Spinal cord (tissue), 10 donors: ENCODE data around the gene CD7. TPM values are rescaled to one million over a fixed set of nuclear protein-coding genes. Genes with fewer than 3 reads are reported as not detected.

Experiments used
- DNase-seq, 6 donors: peaks; one replicate each; pipeline versions ENCODE4 v3.0.0 to v3.0.0-alpha.2; 2013 to 2015; ENCODE audit warnings: low spot score in 6 of 6, low read depth in 4 of 6
- H3K27ac ChIP-seq: one replicate; pipeline ENCODE4 v1.5.1; 2013; ENCODE audit warnings: low read depth, low read length, control low read depth
- H3K27me3 ChIP-seq: one replicate; pipeline ENCODE4 v1.6.1; 2013; ENCODE audit warnings: low read length; ENCODE audit not compliant: control insufficient read depth, insufficient read depth
- H3K36me3 ChIP-seq: one replicate; pipeline ENCODE4 v1.6.1; 2013; ENCODE audit warnings: low read length; ENCODE audit not compliant: control insufficient read depth, insufficient read depth
- H3K4me1 ChIP-seq: one replicate; pipeline ENCODE4 v1.6.1; 2013; ENCODE audit warnings: low read length; ENCODE audit not compliant: control insufficient read depth, insufficient read depth
- H3K4me3 ChIP-seq: one replicate; pipeline ENCODE4 v1.5.1; 2013; ENCODE audit warnings: low read depth, low read length, control low read depth
- H3K9me3 ChIP-seq: one replicate; pipeline ENCODE4 v1.6.1; 2013; ENCODE audit warnings: low read length; ENCODE audit not compliant: control insufficient read depth, insufficient read depth
- WGBS: methylation state at CpG from one replicate; pipeline ENCODE4 v1.1.5; 2013; ENCODE audit warnings: missing lambda C conversion rate; ENCODE audit not compliant: insufficient coverage; 5-methylcytosine and 5-hydroxymethylcytosine counted together
- polyA plus RNA-seq, 2 donors: library from polyadenylated mRNA; unstranded; fragments of 120-200 nt; gene quantifications; one replicate each; pipeline ENCODE4 v1.2.1, GENCODE V29; 2013; ENCODE audit not compliant: insufficient read length in 2 of 2
- total RNA-seq, 2 donors: library from RNA; depleted of rRNA in 1 of 2; stranded (reverse); fragments of 120-200 nt in 1 of 2; fragments of >200 nt in 1 of 2; gene quantifications; one replicate each; pipeline versions ENCODE4 v1.2.3 to v1.2.4, GENCODE V29; 2013 to 2014
- donor health status: healthy.

The CD7 gene
- total and polyA plus RNA-seq, 4 donors, result 0.33 to 0.42 (median 0.41) TPM; not detected in 1

DNA sequence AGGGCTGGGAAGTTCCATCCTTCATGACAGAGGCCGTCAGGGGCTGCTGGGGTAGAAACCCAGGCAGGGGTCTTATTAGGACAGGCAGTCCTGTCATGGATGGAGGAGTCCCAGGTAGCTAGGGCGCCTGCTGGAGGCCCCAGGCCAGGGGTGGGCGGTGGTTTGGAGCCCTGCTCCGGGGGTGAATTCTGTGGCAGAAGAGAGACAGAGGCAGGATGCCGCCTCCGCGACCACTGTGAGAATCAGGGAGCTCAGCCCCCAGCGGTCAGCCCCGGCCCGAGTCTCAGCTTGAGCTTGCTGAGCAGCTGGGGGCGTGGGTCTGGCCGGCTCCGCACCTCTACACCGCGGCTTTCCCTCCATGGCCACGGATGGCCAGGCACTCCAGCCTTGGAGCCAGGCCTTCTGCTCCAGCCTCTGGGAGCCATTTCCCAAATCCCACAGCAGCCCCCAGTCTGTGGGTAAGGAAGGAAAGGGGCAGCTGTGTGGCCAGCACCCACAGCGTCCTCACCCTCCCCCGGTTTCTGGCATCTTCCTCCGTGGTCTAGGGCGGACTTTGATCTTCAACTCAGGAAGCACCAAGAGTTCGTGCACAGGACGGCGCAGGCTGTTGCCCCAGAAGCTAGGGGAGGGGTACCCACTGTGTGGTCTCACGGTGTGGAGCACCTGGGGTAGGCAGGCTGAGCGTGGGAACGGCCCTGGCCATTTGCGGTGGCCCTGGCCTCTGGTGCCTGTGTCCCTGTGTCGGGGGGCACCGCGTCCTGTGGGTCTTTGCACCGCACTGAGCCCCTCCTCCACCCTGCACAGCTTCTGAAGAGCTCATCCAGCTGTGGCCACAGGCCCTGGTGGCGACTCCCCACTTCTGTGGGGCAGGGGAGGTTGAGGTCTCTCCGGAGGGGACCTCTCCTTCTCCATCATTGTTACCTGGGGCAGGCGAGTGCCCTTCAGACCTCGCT lies 14.1 kb downstream of the CD7 start:
- WGBS, result 82% methylated on average over 30 of the region's 35 CpGs
- no peak overlapping the region for H3K4me3 ChIP-seq
- H3K4me1 ChIP-seq, result peaks cover 21% of the 10 kb centered on the region
- H3K27me3 ChIP-seq, result no peaks in the 10 kb centered on the region
- no peak for DNase-seq
- no peaks in the 10 kb centered on the region for H3K36me3 ChIP-seq
- no peak overlapping the region for H3K27ac ChIP-seq
- H3K9me3 ChIP-seq, result no peaks in the 10 kb centered on the region

DNA sequence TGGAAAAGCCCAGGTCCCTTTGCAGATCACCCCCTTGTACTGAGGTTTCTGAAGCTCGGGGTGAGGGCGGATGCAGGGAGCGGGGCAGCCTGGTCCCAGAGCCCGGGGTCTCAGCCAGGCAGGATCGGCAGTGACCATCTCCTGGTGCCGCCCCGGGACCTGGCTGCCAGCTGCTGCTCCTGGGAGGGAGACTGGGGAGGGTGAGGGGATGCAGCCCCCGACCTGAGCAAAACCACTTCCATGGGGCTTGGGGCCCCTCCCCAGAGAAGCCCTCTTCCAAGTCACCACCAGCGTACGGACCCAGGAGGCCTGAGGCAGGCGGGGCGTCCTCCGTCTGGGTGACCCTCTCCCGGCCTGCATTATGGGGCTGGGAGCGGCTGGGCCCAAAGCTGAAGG lies 14.8 kb downstream of the CD7 start:
- Histone ChIP-seq H3K4me1 (peaks cover 28% of the 10 kb centered on the region), H3K27ac (no peak overlapping the region), H3K4me3 (no peak overlapping the region), H3K9me3 (no peaks in the 10 kb centered on the region), H3K36me3 (no peaks in the 10 kb centered on the region), H3K27me3 (no peaks in the 10 kb centered on the region)
- 95% methylated on average over 14 of the region's 15 CpGs for WGBS
- no peak for DNase-seq

DNA sequence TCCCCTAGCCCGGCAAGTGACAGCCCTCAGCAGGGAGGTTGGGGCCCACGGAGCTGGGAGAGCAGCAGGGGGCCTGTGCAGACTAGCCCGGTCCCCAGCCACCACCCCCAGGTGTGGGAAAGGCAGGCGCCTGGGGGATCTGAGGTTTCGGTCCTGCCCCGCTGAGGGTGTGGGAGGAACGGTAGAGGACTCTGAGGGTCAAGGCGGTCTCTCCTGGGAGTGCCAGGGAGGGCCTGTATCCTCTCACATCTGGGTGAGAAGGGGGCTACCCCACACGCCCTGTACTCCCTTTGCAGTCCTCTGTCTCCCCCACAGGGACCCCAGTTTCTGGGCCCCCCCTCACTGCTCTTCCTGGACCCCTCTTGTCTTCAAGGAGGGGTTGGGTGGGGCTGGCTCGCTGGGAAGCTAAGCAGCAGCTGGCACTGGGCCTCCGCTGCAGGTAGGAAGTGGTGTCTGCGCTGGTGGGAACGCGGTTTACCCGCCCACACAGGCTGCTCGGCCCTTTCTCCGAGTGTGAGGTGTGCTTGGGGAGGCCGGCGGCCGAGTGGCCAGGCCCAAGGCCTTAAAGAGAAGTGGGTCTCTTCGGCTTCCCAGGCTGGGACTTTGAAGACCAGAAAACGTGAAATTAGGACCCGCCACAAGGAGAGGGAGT lies 15.4 kb downstream of the CD7 start:
- Histone ChIP-seq H3K36me3 (no peaks in the 10 kb centered on the region), H3K27ac (no peak overlapping the region), H3K4me3 (no peak overlapping the region), H3K27me3 (no peaks in the 10 kb centered on the region), H3K4me1 (peaks cover 33% of the 10 kb centered on the region), H3K9me3 (no peaks in the 10 kb centered on the region)
- 73% methylated on average over 15 of the region's 23 CpGs for WGBS
- DNase-seq, result no peak

- Histone ChIP-seq H3K27ac (no peak overlapping the region), H3K36me3 (no peaks in the 10 kb centered on the region), H3K9me3 (no peaks in the 10 kb centered on the region), H3K4me1 (peaks cover 33% of the 10 kb centered on the region), H3K27me3 (no peaks in the 10 kb centered on the region), H3K4me3 (no peak overlapping the region)
- WGBS, result 87% methylated on average over 12 of the region's 12 CpGs
- DNase-seq, result no peak
Measured at GRCh38 chr17:82301300-82301915, 16.0 kb downstream of the CD7 start.

DNA sequence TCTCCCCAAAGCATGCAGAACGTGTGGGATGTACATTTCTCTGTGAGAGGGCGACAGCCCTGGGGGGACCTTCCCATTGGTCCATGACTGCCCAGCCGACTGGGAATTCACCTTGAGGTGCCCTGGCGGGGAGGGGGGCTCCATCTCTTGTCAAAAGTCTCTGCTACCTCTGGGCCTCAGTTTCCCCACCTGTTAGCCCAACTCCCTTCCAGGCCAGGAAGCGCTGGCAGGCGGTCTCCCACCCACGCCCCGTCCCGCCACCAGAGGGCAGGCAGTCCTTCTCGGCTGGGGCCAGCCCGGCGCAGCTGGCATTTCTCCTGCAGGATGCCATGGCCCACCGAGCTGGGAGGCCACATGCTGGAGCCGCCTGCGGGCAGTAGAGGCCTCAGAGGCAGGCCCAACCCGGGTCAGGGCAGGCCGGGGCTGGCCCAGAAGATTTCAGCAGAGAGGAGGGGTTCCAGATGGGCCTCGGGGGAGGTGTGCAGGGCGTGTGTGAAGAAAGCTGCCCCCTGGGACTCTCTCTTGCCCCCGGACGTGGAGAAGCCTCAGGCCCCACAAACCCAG lies 16.6 kb downstream of the CD7 start:
- WGBS, result 35% methylated on average over 20 of the region's 21 CpGs
- Histone ChIP-seq H3K4me3 (no peak overlapping the region), H3K4me1 (peaks cover 33% of the 10 kb centered on the region), H3K9me3 (no peaks in the 10 kb centered on the region), H3K27ac (no peak overlapping the region), H3K36me3 (no peaks in the 10 kb centered on the region), H3K27me3 (no peaks in the 10 kb centered on the region)
- peak in 2 of 6 donors; percentile 54 to 65 for DNase-seq

GRCh38 chr17:82300228-82300627 lies 17.2 kb downstream of the CD7 start:
- Histone ChIP-seq H3K9me3 (no peaks in the 10 kb centered on the region), H3K27ac (no peak overlapping the region), H3K4me1 (peaks cover 29% of the 10 kb centered on the region), H3K4me3 (no peak overlapping the region), H3K27me3 (no peaks in the 10 kb centered on the region), H3K36me3 (no peaks in the 10 kb centered on the region)
- no peak for DNase-seq
- 91% methylated on average over 11 of the region's 13 CpGs for WGBS

- H3K4me1 ChIP-seq, result peaks cover 25% of the 10 kb centered on the region
- no peak overlapping the region for H3K27ac ChIP-seq
Measured at GRCh38 chr17:82299452-82299851, 18.0 kb downstream of the CD7 start.

DNA sequence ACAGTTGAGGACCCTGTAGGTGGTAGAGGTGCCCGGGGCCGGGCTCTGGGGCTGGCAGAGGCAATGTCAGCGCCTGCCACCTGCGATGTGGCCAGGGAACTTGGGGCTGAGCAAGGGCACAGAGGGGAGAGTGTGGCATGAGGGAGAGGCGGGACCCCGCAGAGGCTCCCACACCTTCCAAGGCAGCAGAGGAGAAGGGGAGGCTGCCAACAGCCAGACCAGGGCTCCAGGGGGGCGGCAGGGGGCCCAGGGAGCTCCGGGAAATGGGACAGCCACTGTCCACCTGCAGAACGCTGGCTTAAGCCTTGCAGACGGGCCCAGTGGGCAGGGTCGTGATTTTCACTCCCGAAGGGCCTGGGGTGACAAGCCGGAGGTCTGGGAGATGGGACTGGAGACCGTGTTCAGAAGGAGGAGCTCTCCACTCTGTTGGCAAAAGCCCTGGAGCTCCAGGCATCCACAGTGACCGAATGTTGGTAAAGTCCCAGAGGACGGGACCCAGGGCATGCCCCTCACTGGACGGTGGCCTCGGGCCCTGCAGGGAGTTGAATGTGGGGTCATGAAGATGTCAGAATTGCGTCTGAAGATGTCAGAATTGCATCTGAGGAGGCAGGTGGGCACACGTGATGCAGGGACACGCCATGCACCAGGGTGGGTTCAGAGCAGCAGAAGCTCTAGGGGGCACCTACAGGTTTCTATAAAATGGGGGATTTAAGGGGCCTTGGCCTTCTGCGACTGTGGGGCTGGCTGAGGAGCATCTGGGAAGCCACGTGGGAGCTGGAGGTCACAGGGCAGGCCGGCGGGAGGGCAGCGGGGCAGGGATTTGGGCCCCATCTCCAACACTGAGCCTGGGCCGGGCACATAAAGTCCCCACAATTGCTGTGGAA lies 18.6 kb downstream of the CD7 start:
- no peak overlapping the region for H3K4me3 ChIP-seq
- no peak for DNase-seq
- H3K9me3 ChIP-seq, result no peaks in the 10 kb centered on the region
- H3K36me3 ChIP-seq, result no peaks in the 10 kb centered on the region
- H3K27me3 ChIP-seq, result no peaks in the 10 kb centered on the region
- H3K27ac ChIP-seq, result peak overlapping the region; percentile 40
- peaks cover 22% of the 10 kb centered on the region for H3K4me1 ChIP-seq
- 83% methylated on average over 26 of the region's 27 CpGs for WGBS

More at GRCh38 chr17:82299452-82299851, 18.0 kb downstream of the CD7 start:
- Histone ChIP-seq H3K27me3 (no peaks in the 10 kb centered on the region), H3K9me3 (no peaks in the 10 kb centered on the region), H3K36me3 (no peaks in the 10 kb centered on the region), H3K4me3 (no peak overlapping the region)
- WGBS, result 72% methylated on average over 5 of the region's 10 CpGs
- no peak for DNase-seq
